ENCODE measurements around the gene PAQR8. TPM values are rescaled to one million over a fixed set of nuclear protein-coding genes. Genes with fewer than 3 reads are reported as not detected.

The PAQR8 gene
- total RNA-seq, 1 experiment from 2014 or later: 3.7 TPM

DNA sequence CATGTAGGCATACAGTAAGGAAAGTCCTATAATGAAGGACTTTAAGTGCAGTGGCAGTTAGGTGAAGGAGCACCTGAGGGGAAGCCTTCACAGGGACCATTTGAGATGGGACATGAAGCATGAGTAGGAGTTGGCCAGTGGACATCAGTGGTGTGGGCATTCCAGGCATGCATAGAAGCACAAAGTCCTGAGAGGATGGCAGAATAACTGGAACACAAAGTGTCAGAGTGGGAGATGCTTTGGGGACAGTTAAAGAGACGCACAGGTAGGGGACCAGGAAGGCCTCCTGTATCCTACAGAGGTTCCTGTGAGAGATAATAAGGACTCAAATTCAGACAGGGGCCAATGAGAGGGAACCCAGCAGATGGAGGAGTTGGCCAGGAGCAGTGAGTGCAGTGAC lies 31.8 kb downstream of the PAQR8 start:
- Histone ChIP-seq H3K9me3 (ENCODE audit: insufficient read depth, low read depth) (no peaks in the 10 kb centered on the region), H3K9me2 (ENCODE audit: insufficient read depth) (no peaks in the 10 kb centered on the region), H3K79me2 (ENCODE audit: low read depth) (no peaks in the 10 kb centered on the region), H2AFZ (no peak overlapping the region), H3K4me3 (no peak overlapping the region), H3K4me1 (replicated peaks; ENCODE audit: insufficient read depth) (peaks cover 39% of the 10 kb centered on the region), H3K27ac (no peak overlapping the region), H3K27me3 (ENCODE audit: insufficient read depth, low read depth) (no peaks in the 10 kb centered on the region), H3F3A (ENCODE audit: insufficient read depth, low read depth) (peaks cover 16% of the 10 kb centered on the region; the same call in 1 of the 2 replicates), H4K20me1 (ENCODE audit: insufficient read depth) (no peaks in the 10 kb centered on the region), H3K36me3 (ENCODE audit: low read depth) (no peaks in the 10 kb centered on the region), H3K4me2 (no peak overlapping the region)
- intact Hi-C loops (cut with micrococcal nuclease; ENCODE audit: unreplicated experiment): no loop called here
- ChIA-PET POLR2A (ENCODE audit: unreplicated experiment) (no interaction called here), CTCF (no interaction called here)
- no peak for DNase-seq
- no peak for TF ChIP-seq EZH2 (IDR thresholded peaks at IDR 0.05; ENCODE audit: low read depth)
- TF ChIP-seq, protein P1, sequence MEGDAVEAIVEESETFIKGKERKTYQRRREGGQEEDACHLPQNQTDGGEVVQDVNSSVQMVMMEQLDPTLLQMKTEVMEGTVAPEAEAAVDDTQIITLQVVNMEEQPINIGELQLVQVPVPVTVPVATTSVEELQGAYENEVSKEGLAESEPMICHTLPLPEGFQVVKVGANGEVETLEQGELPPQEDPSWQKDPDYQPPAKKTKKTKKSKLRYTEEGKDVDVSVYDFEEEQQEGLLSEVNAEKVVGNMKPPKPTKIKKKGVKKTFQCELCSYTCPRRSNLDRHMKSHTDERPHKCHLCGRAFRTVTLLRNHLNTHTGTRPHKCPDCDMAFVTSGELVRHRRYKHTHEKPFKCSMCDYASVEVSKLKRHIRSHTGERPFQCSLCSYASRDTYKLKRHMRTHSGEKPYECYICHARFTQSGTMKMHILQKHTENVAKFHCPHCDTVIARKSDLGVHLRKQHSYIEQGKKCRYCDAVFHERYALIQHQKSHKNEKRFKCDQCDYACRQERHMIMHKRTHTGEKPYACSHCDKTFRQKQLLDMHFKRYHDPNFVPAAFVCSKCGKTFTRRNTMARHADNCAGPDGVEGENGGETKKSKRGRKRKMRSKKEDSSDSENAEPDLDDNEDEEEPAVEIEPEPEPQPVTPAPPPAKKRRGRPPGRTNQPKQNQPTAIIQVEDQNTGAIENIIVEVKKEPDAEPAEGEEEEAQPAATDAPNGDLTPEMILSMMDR (conservative IDR thresholded peaks at IDR 0.05): no peak
- BruUV-seq (replicated peaks): no TSS peak

DNA sequence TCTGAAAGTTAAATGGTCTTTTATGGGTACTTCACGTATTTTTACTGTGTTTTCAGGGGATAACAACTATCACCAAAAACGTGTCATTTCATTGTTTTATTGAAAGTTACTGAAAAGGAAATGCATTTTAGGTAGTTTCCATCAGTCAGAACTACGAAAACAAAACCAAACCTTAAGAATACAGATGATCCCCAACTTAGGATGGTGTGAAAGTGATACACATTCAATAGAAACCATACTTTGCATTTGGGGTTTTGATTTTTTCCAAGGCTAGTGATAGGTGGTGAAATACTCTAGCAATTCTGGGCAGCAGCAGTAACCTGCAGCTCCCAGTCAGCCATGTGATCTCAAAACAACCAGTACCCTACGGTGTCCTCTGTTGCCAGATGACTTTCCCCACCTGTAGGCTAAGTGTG lies 32.3 kb downstream of the PAQR8 start:
- no peak overlapping the region for H3K4me3 ChIP-seq
- no peak overlapping the region for H3K27ac ChIP-seq
- DNase-seq: no peak
- no peak overlapping the region for H2AFZ ChIP-seq
- BruUV-seq (replicated peaks): no TSS peak
- no peak for TF ChIP-seq EZH2 (IDR thresholded peaks at IDR 0.05; ENCODE audit: low read depth)
- TF ChIP-seq, protein P1 (conservative IDR thresholded peaks at IDR 0.05): no peak
- intact Hi-C loops (cut with micrococcal nuclease; ENCODE audit: unreplicated experiment): no loop called here
- H3K4me1 ChIP-seq (replicated peaks; ENCODE audit: insufficient read depth): peaks cover 34% of the 10 kb centered on the region
- H3K9me2 ChIP-seq (ENCODE audit: insufficient read depth): no peaks in the 10 kb centered on the region
- H3F3A ChIP-seq (ENCODE audit: insufficient read depth, low read depth): peaks cover 11% of the 10 kb centered on the region; the same call in 1 of the 2 replicates
- H3K27me3 ChIP-seq (ENCODE audit: insufficient read depth, low read depth): no peaks in the 10 kb centered on the region
- H3K9me3 ChIP-seq (ENCODE audit: insufficient read depth, low read depth): no peaks in the 10 kb centered on the region
- no peaks in the 10 kb centered on the region for H3K36me3 ChIP-seq (ENCODE audit: low read depth)
- H4K20me1 ChIP-seq (ENCODE audit: insufficient read depth): no peaks in the 10 kb centered on the region
- no peak overlapping the region for H3K4me2 ChIP-seq
- H3K79me2 ChIP-seq (ENCODE audit: low read depth): no peaks in the 10 kb centered on the region
- ChIA-PET CTCF (no interaction called here), POLR2A (ENCODE audit: unreplicated experiment) (no interaction called here)

DNA sequence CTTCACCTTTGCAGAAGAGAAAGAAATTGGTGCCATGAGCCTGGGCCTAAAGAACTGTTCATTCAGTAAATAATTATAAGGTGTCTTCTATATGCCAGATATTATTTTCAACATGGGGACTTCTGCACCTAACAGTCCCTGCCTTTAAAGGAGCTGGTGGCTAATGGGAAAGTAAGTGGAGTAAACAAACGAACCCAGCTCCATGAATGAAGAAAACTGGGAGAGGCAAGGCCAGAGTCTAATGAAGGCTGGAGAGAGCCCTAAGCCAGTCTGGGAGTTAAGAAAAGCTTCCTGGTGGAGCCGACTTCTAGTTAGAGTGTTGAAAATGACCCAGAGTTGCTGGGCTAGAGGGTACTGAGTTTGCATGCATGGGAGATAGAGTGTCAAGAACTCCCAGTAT lies 34.0 kb downstream of the PAQR8 start:
- intact Hi-C loops (cut with micrococcal nuclease; ENCODE audit: unreplicated experiment): no loop called here
- Histone ChIP-seq H3K27ac (no peak overlapping the region), H4K20me1 (ENCODE audit: insufficient read depth) (no peaks in the 10 kb centered on the region), H3K9me3 (ENCODE audit: insufficient read depth, low read depth) (no peaks in the 10 kb centered on the region), H3K27me3 (ENCODE audit: insufficient read depth, low read depth) (no peaks in the 10 kb centered on the region), H3F3A (ENCODE audit: insufficient read depth, low read depth) (no peaks in the 10 kb centered on the region), H2AFZ (no peak overlapping the region), H3K9me2 (ENCODE audit: insufficient read depth) (no peaks in the 10 kb centered on the region), H3K4me2 (no peak overlapping the region), H3K4me3 (no peak overlapping the region), H3K36me3 (ENCODE audit: low read depth) (no peaks in the 10 kb centered on the region), H3K79me2 (ENCODE audit: low read depth) (no peaks in the 10 kb centered on the region), H3K4me1 (replicated peaks; ENCODE audit: insufficient read depth) (peaks cover 17% of the 10 kb centered on the region)
- TF ChIP-seq, protein P1 (conservative IDR thresholded peaks at IDR 0.05): no peak
- no peak for DNase-seq
- ChIA-PET POLR2A (ENCODE audit: unreplicated experiment) (no interaction called here), CTCF (no interaction called here)
- BruUV-seq (replicated peaks): no TSS peak

Data from PC-9 (cell line).